GM12878 (cell line): ENCODE measurements around the gene EXD3.

Experiments used
- CTCF ChIP-seq, 3 experiments: IDR thresholded peaks in 2 of 3; conservative IDR thresholded peaks in 1 of 3; 2 replicates each; pipeline ENCODE4 v1.5.1; 2011; ENCODE audit warnings: low read depth in 3 of 3, low read length in 3 of 3, mild to moderate bottlenecking in 3 of 3, control low read depth in 2 of 3, moderate library complexity in 2 of 3, inconsistent platforms in 1 of 3, mixed read lengths in 1 of 3; ENCODE audit not compliant: control insufficient read depth in 2 of 3, insufficient read depth in 1 of 3; ENCODE audit errors: extremely low read depth in 1 of 3
- REST ChIP-seq: IDR thresholded peaks from 2 replicates; pipeline ENCODE4 v1.6.1; 2012; ENCODE audit warnings: mild to moderate bottlenecking, low read depth, low read length
- TF ChIP-seq, protein P1 (sequence below): IDR thresholded peaks from 2 replicates; pipeline ENCODE4 v1.6.1; 2011; ENCODE audit warnings: low read depth, low read length, improper control_type of control experiment, borderline replicate concordance

- TF ChIP-seq REST = no peak
- no peak for TF ChIP-seq CTCF (IDR thresholded peaks at IDR 0.05 in 2 of 3, conservative IDR thresholded peaks at IDR 0.05 in 1 of 3; ENCODE audit: control insufficient read depth in 2 of 3, extremely low read depth in 1 of 3, insufficient read depth in 1 of 3, low read depth in 3 of 3, low read length in 3 of 3)
- TF ChIP-seq, protein P1, sequence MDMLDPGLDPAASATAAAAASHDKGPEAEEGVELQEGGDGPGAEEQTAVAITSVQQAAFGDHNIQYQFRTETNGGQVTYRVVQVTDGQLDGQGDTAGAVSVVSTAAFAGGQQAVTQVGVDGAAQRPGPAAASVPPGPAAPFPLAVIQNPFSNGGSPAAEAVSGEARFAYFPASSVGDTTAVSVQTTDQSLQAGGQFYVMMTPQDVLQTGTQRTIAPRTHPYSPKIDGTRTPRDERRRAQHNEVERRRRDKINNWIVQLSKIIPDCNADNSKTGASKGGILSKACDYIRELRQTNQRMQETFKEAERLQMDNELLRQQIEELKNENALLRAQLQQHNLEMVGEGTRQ = no peak
These were observed 50.0 kb downstream of the EXD3 start for GRCh38 chr9:137372693-137373610.
